HG03175 (cell line): ENCODE measurements around the gene MAN1A1.

Experiments used
- ATAC-seq: cut with Tn5 transposase; IDR thresholded peaks from one replicate; pipeline ENCODE4 v1.9.1; 2021; ENCODE audit warnings: mild to moderate bottlenecking, moderate library complexity; ENCODE audit not compliant: unreplicated experiment

The MAN1A1 gene

DNA sequence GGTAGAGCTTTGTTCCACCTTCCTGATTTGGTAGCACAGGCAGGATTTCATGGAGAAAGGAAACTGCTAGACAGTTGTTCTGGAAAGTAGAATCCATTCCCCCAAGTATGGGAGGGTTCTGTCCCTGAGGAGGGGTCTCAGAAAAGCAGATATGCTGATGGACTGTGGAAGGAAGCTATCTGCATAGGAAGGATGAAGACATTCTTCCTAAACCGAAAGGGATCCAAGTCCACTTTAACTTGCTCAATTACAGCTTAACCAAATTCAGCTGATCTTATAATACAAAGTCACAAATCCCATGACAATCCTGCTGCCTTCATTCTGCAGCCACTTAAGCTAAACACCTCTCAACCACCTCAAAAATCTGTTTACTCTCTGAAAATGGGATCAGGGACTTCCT, 2.6 kb downstream of the MAN1A1 start:
- no peak for ATAC-seq

DNA sequence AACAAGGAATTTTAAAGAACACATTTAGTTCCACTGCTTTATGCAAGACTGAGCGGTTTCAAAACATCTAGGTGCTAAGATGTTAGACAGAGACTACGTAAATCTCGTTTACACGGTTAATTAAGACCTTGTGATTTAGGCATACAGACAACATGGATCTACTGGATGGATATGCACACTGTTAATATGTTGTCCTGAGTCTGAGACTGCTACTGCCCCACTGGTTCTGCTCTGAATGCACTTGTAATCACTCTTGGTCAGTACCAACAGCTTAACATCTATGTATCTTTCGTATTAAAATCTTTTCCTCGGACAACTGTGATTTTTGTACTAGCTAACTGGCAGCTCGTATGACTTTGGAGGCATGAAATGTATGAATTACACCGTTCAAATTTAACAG, 3.1 kb downstream of the MAN1A1 start:
- ATAC-seq, result no peak

DNA sequence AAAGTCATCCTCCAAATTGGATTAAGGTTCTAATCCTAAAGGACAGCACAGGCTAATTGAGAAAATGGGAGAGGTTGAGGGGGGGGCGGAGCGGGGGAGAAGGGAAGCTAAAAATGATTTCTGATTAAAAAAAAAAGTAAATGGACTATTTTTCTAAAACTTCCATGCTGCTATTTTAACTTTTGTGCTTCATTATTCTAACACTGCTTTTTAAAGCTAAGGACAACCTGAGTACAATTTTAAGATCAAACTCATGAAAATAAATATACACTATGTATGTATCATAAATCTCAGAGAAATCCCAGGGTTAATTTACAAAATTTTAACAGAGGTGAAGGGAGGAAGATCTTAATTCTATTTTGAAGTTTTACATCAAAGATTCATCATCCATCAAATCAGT, 4.4 kb downstream of the MAN1A1 start:
- no peak for ATAC-seq

DNA sequence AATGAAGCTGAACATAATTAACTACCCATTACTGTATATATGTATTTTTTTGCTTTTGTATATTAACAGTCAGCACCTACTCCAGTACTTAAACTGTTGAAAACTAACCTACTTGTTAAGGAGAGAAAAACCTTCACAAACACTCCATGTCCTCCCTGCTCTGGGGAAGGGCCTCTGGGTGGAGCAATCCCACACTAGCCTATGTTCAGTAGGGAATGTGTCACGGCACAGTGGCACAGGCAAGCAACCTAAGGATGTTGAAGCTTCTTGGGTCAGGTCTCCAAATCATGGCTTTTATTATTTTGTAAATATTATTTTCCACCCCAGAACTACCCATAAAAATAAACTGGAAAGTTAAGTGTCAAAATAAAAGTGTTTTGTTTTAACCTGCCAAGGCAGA, 5.3 kb downstream of the MAN1A1 start:
- ATAC-seq, result no peak

DNA sequence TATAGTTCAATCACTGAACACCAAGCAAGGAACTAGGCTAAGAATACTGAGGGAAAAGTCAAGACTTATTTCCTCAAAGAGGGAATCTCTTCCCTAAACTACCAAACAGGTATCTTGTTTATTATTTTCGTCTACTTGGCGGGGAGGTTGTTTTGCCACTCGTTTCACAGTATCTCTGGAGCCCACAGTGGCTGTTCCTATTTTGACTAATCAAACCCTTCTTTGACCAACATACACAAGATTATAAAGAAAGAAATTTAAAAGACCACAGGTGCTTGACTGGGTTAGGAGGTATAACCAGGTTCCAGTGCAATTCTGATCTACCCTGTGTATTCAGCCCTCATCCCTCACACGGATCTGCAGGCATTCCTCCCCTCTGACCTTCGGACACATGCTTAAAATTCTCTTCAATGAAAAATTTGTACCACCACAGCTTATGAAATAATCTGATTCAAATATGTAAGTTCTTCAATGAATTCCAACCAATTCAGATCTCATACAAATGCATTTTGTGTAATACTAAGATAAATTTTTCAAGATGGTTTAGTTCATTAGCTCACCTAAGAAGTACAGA, 5.9 kb downstream of the MAN1A1 start:
- ATAC-seq, result no peak

DNA sequence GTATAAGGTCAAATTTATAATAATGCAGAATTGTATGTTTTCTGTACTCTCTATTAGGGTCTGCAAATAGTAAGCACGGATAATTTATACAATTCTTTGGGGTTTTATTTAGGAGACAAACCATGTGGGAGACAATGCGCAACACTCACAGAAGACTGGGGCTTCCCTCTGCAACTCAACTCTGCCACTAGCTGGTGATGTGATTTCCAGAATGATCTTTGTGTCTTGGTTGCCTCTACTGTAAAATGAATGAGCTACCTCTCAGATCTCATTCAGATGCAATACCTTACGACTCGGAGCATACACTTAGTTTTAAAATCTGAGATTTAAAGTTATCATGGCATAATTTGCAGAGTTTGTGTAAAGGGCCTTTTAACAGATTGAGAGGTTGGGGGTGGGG, 6.4 kb downstream of the MAN1A1 start:
- no peak for ATAC-seq

DNA sequence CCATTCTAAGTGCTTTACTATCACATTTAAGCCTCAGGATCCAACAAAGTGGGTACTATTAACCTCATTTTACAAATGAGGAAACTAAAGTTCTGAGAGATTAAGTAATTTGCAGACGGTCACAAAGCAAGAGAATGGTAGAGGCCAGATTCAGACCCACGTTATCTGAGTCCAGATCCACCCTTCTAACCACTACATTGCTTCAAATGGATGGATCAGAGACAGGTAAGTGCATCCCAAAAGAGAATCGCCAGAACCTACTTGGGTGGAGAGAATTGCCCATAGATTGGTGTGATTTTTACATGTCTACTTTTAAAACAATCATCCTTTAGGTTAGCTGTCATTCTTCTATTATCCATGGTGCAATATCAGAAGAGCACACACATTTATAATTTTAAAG, 7.1 kb downstream of the MAN1A1 start:
- no peak for ATAC-seq

DNA sequence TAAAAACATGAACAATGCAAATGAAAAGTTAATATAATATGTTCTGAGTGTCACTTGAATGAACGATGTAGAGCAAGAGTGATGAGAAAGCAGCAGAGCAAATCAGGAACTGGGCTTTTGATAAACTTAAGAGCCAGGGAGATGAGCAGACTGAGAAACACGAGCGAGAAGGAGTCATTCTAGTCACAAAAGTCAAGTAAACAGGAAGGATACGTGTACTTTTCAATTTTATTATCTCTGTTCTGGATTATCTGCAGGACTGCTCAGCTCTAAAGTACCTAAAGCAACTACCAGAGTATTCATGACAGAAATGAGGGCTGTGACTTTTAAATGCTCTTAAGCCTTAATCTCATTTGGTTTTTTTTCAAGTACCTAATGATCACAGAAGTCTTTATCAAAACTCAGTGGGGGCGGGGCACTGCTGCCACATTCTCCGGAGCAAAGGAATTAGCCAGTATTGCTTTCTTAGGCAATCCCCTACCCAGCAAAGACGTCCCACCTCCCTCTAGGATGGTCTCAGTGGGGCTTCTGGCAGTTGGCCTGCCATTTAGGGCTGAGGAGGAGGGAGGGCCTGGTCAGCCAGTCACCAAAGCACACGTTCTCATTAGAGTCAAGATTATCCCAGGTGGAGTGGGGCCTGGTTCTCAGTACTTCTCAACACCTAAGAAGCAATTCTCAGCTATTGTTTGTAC, 8.6 kb downstream of the MAN1A1 start:
- no peak for ATAC-seq

DNA sequence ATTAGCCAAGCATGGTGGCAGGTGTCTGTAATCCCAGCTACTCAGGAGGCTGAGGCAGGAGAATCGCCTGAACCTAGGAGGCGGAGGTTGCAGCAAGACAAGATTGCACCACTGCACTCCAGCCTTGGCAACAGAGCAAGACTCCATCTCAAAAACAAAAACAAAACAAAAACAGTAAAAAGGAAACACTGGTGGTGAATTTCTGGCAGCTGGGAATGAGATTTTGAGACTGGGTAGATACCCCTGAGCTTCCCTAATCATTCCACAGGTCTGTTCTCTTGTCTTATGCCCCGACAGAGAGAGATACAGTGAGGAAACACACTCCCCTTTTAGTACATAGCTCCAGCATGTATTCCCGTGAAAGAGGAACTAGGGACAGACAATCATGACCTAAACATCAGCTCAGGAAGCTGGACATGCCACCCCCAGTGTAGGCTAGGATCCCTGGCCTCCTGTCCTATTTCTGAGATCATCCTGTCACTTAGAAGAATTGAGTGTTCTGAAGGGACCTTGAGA, 9.6 kb downstream of the MAN1A1 start:
- no peak for ATAC-seq

DNA sequence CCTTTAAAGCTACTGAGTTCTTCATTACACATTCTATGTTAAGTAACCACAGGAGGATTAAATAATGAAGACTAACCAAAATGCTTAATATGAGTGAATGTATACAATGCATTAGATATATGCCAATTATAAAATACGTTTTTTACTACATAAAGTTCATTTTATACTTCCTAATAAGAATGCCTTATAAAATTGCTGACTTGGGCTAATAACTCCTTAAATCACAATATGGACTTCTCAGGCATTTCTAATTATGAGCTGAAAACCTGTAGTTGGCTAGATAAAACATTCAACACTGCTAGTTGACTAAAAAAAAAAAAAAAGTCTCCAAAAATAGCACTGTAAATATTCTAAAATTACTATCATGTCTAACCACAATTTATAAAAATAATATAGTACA, 11.8 kb downstream of the MAN1A1 start:
- no peak for ATAC-seq

DNA sequence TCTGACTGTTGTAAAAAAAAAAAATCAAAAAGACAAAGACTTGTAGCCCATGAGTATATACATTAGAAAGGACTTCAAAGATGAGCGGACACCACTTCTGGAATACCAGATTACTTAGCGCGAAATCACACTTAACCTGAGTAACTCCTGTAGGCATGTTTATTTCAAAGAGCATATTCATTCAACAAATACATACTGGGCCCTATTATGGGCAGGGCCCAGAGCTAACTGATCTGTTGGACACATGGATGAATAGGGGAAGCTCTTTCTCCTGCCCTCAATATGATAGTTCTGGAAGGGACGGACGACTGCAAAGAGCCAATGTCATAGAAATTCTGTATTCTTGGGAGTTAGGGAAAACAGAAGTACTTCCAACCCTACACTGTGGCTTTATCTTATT, 12.3 kb downstream of the MAN1A1 start:
- ATAC-seq, result no peak

DNA sequence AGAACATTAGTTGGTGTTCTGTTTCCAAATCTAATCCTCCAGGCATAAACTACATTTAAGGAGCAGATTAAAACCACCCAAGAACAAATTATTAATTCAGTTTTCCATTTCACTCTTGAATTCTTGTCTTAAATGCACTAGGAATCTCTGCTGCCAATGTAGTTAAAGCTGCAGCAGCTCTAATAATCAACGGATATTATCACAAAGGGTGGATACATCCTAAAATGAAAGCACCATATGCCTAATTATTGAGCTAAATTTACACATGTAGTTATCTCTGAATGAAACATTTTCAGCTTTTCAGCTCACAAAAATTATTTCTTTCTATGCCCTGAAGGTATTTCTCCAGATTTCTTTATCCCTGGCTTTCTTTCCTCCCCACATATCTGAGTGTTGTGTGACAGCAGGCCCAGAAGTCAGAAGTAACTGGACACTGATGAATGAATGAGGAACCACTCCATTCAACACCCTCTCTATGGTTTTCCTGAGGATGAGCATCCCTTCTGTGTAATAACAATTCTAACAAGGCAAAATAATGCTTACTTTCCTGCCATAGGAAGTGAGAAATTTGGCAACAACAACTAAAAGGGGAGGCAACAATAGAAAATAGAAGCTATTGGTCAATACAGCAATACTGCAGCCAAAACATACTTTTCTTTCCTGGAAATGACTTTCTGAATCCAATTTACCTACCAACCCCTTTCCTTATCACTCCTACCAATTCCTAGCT, 14.9 kb downstream of the MAN1A1 start:
- no peak for ATAC-seq

DNA sequence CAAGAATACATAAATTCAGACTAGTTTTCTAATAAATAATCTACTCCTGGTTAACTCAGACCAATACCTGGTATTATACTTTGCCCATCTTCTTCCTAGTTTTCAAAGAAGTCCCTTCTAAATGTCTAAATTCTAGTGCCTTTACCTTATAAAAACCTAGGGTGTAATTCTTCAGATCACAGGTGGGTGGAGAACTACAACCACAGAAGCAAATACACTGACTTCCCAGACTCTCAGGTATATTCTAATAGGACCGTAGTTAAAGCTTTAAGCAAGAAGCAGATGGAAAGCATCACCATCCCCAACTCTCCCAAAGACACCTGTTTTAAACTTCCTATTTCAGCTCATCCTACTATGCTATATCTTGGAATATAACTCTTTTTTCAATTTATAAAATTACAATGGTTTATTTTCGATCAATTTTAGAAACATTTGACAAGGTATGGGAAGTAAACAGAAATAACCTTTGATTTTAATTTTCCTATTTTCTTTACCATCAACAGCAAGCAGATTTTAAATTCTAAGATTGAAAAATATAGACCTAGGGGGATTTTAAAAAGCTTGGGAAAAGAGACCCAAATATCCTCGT, 15.8 kb downstream of the MAN1A1 start:
- ATAC-seq, result peak; percentile 40

DNA sequence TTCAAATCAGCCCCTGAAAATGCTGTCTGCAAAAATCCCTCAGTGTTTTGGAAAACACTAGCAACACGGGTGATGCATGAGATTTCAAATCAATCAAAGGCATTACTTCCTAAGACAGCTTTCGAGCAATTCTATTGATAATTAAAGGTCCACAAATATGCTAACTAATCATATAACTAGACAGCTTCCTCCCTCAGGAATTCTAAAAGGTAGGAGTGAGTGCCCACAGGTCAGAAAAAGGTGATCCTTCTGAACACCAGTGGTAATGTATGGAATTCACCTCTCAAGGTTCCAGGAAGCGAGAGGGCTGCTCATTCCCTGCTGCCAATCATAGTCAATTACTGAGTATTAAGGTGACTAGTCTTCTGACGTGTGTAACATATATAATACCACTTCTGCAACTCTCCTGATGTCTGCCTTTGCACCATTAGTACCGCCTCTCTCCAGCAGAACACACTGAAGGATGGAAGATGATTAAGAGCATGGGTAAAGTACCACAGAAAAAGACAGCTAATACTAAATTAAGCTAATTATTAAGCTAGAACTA, 16.4 kb downstream of the MAN1A1 start:
- ATAC-seq, result no peak

DNA sequence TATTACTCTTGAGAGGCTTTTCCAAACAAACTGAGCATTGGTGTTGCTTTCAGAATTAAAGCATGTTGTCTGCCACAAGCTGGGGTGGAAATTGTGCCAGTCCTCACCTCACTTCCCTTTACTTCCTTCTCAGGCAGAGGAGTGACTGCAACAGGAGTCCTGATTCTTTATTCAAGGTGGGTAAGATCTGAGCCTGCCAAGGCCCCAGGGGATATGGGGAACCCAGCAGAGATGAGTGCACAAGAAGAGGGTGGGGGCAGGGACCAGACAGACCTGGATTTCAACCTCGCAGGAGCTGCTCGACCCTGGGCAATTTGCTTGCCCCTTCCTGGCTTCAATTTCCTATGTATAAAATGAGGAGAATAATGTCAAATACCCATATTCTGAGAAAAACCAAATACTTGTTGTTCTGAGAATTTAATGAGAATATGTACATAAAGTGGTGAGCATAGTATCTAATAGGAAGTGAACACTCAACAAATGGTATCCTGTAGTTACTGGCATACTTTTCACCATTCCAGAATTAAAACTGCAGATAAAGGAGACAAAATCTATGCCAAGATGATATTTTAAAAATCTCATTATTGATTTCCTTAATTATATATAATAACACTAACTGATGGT, 17.8 kb downstream of the MAN1A1 start:
- no peak for ATAC-seq

DNA sequence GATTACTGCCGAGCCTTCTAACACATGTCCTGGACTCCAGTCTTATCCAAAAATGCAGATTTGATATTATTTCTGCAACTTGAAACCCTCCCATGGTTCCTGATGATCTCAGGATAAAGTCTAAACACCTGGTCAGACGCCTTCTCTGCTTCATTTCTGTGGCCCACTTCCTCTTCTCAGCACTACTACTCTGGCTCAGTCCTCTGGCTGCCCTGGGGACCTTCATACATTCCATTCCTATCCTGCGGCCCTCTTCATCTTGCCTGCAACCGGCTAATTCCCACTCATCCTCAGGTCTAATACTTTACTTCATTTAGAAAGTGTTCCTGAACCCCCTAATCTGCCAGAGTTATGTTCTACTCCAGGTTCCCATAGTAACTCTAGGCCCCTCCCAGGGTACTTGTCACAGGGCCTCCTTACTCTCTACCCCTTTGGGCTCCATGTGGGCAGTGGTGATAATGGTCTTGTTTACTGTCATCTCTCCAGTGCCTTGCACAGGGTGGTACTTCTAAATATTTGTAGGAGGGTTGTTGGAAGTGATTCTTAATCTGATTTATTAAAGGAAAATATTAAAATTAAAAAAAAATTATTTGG, 18.9 kb downstream of the MAN1A1 start:
- ATAC-seq, result no peak

DNA sequence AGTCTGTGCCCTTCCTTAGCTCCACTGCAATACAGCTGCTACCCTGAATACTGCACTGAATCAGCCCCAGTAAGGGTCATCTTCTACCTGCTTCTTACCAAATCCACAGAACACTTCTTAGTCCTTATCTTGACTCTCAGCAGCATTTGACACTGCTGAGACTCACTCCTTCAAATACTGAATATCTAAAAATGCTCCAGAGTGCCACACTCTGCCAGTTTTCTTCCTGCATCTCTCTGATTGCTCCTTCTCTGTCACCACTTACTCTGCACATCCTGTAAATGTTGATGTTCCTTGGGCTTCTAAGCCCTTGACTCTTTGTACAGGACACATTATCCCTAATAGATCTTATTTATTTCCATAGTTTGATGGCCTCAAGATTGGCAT, 19.8 kb downstream of the MAN1A1 start:
- ATAC-seq, result no peak

DNA sequence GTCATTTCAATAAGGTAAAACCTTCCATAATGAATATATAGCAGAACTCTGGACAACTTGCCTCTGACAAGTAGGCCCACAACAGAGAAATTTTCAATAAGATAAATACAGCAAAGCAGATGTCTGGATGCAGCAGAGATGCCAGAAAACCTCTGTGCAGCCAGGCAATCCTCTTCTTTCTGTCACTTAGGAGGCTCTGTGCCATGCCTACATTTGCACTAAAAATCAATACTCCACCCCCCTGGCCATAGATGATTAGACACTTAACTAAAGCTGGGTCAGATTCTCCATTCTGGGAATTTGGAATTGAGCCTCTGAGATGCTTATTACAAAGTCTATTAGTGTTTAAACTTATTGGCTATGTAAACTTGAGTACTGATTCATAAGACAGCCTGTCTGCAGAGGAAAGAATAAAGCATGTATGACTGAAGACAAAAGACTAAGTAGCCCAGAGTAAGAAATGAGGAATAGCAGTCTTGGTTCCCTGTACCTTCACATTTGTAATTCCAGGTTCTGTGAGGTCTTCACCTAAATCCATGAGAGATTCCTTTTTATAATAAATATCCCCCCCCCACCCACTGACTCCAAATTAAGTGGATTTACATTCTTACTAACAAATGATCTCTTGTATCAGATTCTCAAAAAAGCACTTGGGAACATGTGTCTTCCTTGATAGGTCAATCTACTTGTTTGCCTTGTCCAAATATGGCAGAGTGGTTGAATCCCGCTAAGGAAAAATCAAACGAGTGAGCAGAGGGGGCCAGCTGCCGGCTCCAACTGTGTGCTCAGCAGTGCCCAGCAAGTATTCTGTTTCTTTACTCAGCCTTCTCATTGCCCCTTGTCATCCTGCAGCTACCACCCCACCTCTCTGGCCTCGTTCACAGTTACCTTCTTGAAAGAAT, 20.4 kb downstream of the MAN1A1 start:
- ATAC-seq, result no peak

DNA sequence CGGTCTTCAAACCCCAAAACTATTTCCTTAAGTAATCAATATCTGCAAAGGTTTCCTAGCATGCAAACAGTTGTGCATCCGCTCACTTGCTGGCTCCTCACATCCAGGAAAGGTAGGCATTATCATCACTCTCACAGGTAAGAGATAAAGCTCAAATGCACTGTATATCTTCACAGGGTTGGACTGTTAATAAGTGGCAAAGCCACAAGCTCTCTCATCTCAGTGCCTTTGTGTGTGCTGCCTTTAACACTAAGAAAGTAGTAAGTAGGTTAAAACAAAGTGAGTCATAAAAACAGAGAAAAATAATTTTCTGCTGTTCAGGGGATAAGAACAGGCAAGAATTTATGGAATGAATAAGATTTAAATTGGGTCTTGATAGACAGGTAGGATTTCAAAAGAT, 21.3 kb downstream of the MAN1A1 start:
- ATAC-seq, result no peak

DNA sequence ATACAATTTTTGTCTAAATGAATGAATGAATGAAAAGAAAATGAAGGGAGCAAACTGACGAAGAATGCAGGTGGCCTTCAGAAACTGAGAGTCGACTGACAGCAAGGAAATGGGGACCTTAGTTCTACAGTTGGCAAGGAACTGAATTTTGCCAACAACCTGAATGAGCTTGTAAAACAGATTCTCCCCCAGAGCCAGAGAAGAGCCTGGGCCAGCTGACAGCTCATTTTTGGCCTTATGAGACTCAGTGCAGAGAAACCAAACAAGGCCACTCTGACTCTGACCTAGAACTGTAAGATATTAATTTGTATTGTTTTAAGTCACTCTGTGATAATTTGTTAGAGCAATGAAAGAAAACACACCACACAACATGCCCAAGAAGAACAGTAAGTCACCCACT, 21.8 kb downstream of the MAN1A1 start:
- no peak for ATAC-seq
